COLO668 (cell line): ENCODE measurements around the gene DAD1.
A peak's percentile ranks its signal among the peaks of the same experiment; 100 is the strongest.
"Not testable (repeated sequence)": the region's sequence is repeated elsewhere in the genome, so short reads cannot be mapped to it uniquely, and the experiment has no call there.

Source experiments
- DNase-seq: peaks from one replicate; lab custom pipeline; 2025; ENCODE audit not compliant: unreplicated experiment; lab: John Stamatoyannopoulos, UW

The DAD1 gene

GRCh38 chr14:22569737-22570131 is 19.3 kb downstream of the DAD1 start:
- no peak for DNase-seq

GRCh38 chr14:22569106-22569736 is 19.8 kb downstream of the DAD1 start:
- DNase-seq = no peak

- DNase-seq = no peak
Observed at GRCh38 chr14:22567437-22567836, 21.6 kb downstream of the DAD1 start.

- DNase-seq = no peak
Observed at GRCh38 chr14:22566845-22567244, 22.2 kb downstream of the DAD1 start.

- not testable (repeated sequence) for DNase-seq
Observed at GRCh38 chr14:22566266-22566665, 22.8 kb downstream of the DAD1 start.

GRCh38 chr14:22565391-22565945 is 23.6 kb downstream of the DAD1 start:
- DNase-seq = no peak

- DNase-seq = no peak
Observed at GRCh38 chr14:22564463-22564862, 24.6 kb downstream of the DAD1 start.

GRCh38 chr14:22563987-22564386 is 25.0 kb downstream of the DAD1 start:
- no peak for DNase-seq

- no peak for DNase-seq
Observed at GRCh38 chr14:22561661-22562579, 27.1 kb downstream of the DAD1 start.

- no peak for DNase-seq
Observed at GRCh38 chr14:22561366-22561660, 27.7 kb downstream of the DAD1 start.

GRCh38 chr14:22560662-22561365 is 28.2 kb downstream of the DAD1 start:
- no peak for DNase-seq

- DNase-seq = no peak
Observed at GRCh38 chr14:22559041-22559440, 30.0 kb downstream of the DAD1 start.

- DNase-seq = no peak
Observed at GRCh38 chr14:22558221-22558913, 30.7 kb downstream of the DAD1 start.

- DNase-seq = no peak
Observed at GRCh38 chr14:22557846-22558220, 31.2 kb downstream of the DAD1 start.

GRCh38 chr14:22556990-22557623 is 31.9 kb downstream of the DAD1 start:
- DNase-seq = peak; percentile 76

- peak; percentile 13 for DNase-seq
Observed at GRCh38 chr14:22556021-22556989, 32.7 kb downstream of the DAD1 start.

GRCh38 chr14:22555384-22556011 is 33.5 kb downstream of the DAD1 start:
- no peak for DNase-seq

- DNase-seq = no peak
Observed at GRCh38 chr14:22554498-22555383, 34.3 kb downstream of the DAD1 start.
